Type B pancreatic cell (in vitro differentiated cells): Measurements from ENCODE around the gene ARL4A. TPM values are rescaled to one million over a fixed set of nuclear protein-coding genes. Genes with fewer than 3 reads are reported as not detected.

Experiments
- DNase-seq: peaks from one replicate; pipeline ENCODE4 v3.0.0; 2021; ENCODE audit warnings: mixed read lengths; ENCODE audit not compliant: unreplicated experiment; ENCODE audit errors: extremely low spot score
- H3K27ac Mint-ChIP-seq: 2 replicates; pipeline ENCODE4 v1.8.0; 2021; ENCODE audit warnings: mild to moderate bottlenecking, mixed read lengths
- H3K27me3 Mint-ChIP-seq: 2 replicates; pipeline ENCODE4 v1.8.0; 2021; ENCODE audit warnings: mixed read lengths
- H3K36me3 Mint-ChIP-seq: 2 replicates; pipeline ENCODE4 v1.8.0; 2021; ENCODE audit warnings: mixed read lengths
- H3K4me1 Mint-ChIP-seq: one replicate; pipeline ENCODE4 v1.8.0; 2021; ENCODE audit warnings: mixed read lengths; ENCODE audit not compliant: unreplicated experiment
- H3K4me3 Mint-ChIP-seq: 2 replicates; pipeline ENCODE4 v1.8.0; 2021; ENCODE audit warnings: mild to moderate bottlenecking, mixed read lengths
- H3K9me3 Mint-ChIP-seq: 2 replicates; pipeline ENCODE4 v1.8.0; 2021; ENCODE audit warnings: mixed read lengths
- CTCF ChIP-seq: fragments of 200-600 bp; sonication (generic); conservative IDR thresholded peaks from 2 replicates; pipeline ENCODE4 v1.5.0; 2021; ENCODE audit warnings: antibody characterized with exemption, mild to moderate bottlenecking
- total RNA-seq: library from RNA; stranded (reverse); gene quantifications from 2 replicates; pipeline ENCODE4 v1.2.1, GENCODE V29; 2021; ENCODE audit warnings: low replicate concordance

Gene ARL4A
- total RNA-seq, 1 donor from 2014 or later: 25.5 TPM

- H3K36me3 Mint-ChIP-seq: no peaks in the 10 kb centered on the region
- DNase-seq: no peak
- peaks cover 43% of the 10 kb centered on the region for H3K4me1 Mint-ChIP-seq
These were observed 28.1 kb downstream of the ARL4A start for GRCh38 chr7:12715372-12716133.

GRCh38 chr7:12716134-12716681, 28.8 kb downstream of the ARL4A start:
- no peaks in the 10 kb centered on the region for H3K9me3 Mint-ChIP-seq
- no peaks in the 10 kb centered on the region for H3K36me3 Mint-ChIP-seq
- TF ChIP-seq CTCF: no peak
- no peak for DNase-seq
- peaks cover 43% of the 10 kb centered on the region for H3K4me1 Mint-ChIP-seq
- peak overlapping the region; percentile 76 for H3K27ac Mint-ChIP-seq
- H3K27me3 Mint-ChIP-seq: no peaks in the 10 kb centered on the region
- H3K4me3 Mint-ChIP-seq: peak overlapping the region; percentile 65

More at GRCh38 chr7:12715372-12716133, 28.1 kb downstream of the ARL4A start:
- H3K4me3 Mint-ChIP-seq: peak overlapping the region; percentile 65
- H3K27me3 Mint-ChIP-seq: no peaks in the 10 kb centered on the region
- TF ChIP-seq CTCF: no peak
- no peaks in the 10 kb centered on the region for H3K9me3 Mint-ChIP-seq
- H3K27ac Mint-ChIP-seq: peak overlapping the region; percentile 76

GRCh38 chr7:12716722-12717121, 29.3 kb downstream of the ARL4A start:
- H3K27me3 Mint-ChIP-seq: no peaks in the 10 kb centered on the region
- peaks cover 43% of the 10 kb centered on the region for H3K4me1 Mint-ChIP-seq
- H3K27ac Mint-ChIP-seq: no peak overlapping the region
- H3K9me3 Mint-ChIP-seq: no peaks in the 10 kb centered on the region
- no peak for DNase-seq
- no peak overlapping the region for H3K4me3 Mint-ChIP-seq
- no peaks in the 10 kb centered on the region for H3K36me3 Mint-ChIP-seq
- TF ChIP-seq CTCF: no peak

GRCh38 chr7:12719141-12719919, 31.9 kb downstream of the ARL4A start:
- TF ChIP-seq CTCF: no peak
- Mint-ChIP-seq H3K9me3 (no peaks in the 10 kb centered on the region), H3K36me3 (no peaks in the 10 kb centered on the region), H3K4me3 (no peak overlapping the region), H3K4me1 (peaks cover 34% of the 10 kb centered on the region), H3K27me3 (no peaks in the 10 kb centered on the region), H3K27ac (no peak overlapping the region)
- no peak for DNase-seq

DNA sequence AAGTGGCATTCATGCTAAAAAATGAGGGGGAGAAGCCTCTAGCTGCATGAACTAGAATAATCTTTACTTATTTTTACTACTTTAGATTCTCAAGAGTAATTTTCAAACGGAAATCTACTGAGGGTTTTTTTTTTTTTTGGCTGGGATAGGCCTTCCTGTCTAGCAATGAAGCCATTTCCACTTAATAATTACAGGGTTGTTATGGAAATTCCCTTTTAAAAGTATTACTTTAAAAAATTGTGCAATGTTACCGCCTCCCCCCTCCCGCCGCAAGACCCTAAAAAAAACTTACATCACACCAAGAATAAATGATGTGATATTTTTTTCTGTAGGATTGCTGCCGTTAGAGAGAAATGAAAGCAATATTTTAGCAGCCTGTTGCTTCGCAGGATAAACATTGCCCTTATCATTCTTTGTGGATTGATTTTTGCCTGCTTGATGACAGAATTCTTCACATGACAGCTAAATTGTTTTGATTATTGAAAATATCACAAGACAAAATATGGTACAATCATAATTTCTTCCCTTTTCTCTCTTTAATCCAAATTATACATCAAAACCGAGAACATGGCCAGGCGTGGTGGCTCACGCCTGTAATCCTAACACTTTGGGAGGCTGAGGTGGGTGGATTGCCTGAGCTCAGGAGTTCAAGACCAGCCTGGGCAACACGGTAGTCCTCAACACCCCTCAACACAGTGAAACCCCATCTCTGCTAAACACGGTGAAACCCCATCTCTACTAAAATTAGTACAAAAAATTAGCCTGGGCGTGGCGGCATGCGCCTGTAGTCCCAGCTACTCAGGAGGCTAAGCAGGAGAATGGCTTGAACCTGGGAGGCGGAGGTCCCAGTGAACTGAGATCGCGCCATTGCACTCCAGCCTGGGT, 32.8 kb downstream of the ARL4A start:
- no peak for DNase-seq
- peaks cover 27% of the 10 kb centered on the region for H3K4me1 Mint-ChIP-seq
- no peaks in the 10 kb centered on the region for H3K9me3 Mint-ChIP-seq
- no peak for TF ChIP-seq CTCF
- no peaks in the 10 kb centered on the region for H3K27me3 Mint-ChIP-seq
- H3K4me3 Mint-ChIP-seq: no peak overlapping the region
- H3K36me3 Mint-ChIP-seq: no peaks in the 10 kb centered on the region
- no peak overlapping the region for H3K27ac Mint-ChIP-seq
